Measurements from ENCODE around the gene TMEM247. TPM values are rescaled to one million over a fixed set of nuclear protein-coding genes. Genes with fewer than 3 reads are reported as not detected.

TMEM247 gene
- total and polyA plus RNA-seq, 4 experiments from 2014 or later = not detected

DNA sequence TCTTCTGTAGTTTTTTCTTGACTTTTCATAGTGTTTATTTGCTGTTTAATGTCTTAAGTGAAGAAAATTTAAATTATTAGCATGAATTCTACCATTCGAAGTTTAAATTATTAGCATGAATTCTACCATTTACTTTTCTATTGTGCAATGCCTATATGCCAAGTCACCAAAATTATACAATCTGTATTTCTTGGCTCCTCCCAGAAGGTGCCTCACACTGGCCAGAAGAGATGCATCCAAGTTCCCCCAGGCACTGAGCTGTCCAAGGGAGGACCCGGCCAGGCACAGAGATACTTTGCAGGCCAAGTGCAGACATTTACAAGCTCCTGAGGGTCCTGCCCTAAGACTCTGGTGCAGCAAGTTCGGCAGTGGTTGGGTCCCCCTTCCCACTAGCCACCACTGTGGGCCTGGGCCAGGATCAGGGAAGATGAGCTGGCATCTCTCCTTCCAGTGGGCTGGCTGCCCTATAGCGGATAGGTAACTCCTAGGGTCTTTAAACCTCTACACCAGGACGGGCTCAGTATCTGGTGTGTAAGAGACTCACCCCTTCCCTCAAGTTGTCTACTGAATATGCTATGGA, 31.3 kb downstream of the TMEM247 start:
- no peaks in the 10 kb centered on the region for H3K27me3 Mint-ChIP-seq
- Histone ChIP-seq H3K27me3 (ENCODE audit: insufficient read depth, low read length) (no peaks in the 10 kb centered on the region), H3K27ac (ENCODE audit: low read depth, low read length) (no peak overlapping the region), H3K9me3 (ENCODE audit: control insufficient read depth in 1 of 2, low read length in 2 of 2) (peaks cover 0 to 9% of the 10 kb centered on the region in 2 donors), H3K4me3 (ENCODE audit: low read length in 2 of 2) (no peak overlapping the region), H3K36me3 (ENCODE audit: insufficient read depth, low read length) (no peaks in the 10 kb centered on the region), H3K4me1 (ENCODE audit: insufficient read depth, low read length) (no peaks in the 10 kb centered on the region)
- intact Hi-C loops (cut with micrococcal nuclease) = no loop called here
- no peak for DNase-seq
- peaks cover 6 to 16% (median 14%) of the 10 kb centered on the region in 8 donors for H3K9me3 Mint-ChIP-seq
- peaks cover 6 to 12% of the 10 kb centered on the region in 2 donors for H3K36me3 Mint-ChIP-seq
- ChIA-PET POLR2A (ENCODE audit: partially characterized antibody) (no interaction called here), CTCF (ENCODE audit: partially characterized antibody) (no interaction called here)
- H3K4me3 Mint-ChIP-seq = no peak overlapping the region
- H3K27ac Mint-ChIP-seq = no peak overlapping the region
- peaks cover 0 to 6% (median under 1%) of the 10 kb centered on the region in 4 donors for H3K4me1 Mint-ChIP-seq

DNA sequence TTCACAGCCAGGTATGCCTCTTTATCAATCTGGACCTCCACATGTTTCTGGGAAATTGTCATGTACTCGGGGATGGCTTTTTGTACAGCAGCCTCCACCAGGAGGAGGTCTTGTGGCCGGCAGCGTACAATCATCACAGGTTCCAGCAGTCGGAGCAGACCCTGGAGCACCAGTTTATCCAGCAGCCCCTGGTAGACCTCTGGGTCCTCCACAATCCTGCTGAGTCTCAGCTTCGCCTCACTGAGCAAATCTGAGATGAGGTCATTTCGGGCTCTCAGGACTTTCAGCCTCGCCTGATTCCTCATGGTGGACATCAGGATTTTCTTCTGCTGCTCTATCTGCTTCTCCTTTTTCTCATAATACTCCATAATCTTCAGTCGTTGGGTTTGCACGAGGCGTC, 32.8 kb downstream of the TMEM247 start:
- intact Hi-C loops (cut with micrococcal nuclease) = no loop called here
- Histone ChIP-seq H3K27me3 (ENCODE audit: insufficient read depth, low read length) (no peaks in the 10 kb centered on the region), H3K4me3 (ENCODE audit: low read length in 2 of 2) (no peak overlapping the region), H3K4me1 (ENCODE audit: insufficient read depth, low read length) (no peaks in the 10 kb centered on the region), H3K36me3 (ENCODE audit: insufficient read depth, low read length) (no peaks in the 10 kb centered on the region), H3K27ac (ENCODE audit: low read depth, low read length) (no peak overlapping the region), H3K9me3 (ENCODE audit: control insufficient read depth in 1 of 2, low read length in 2 of 2) (peaks cover 0 to 16% of the 10 kb centered on the region in 2 donors)
- Mint-ChIP-seq H3K27me3 (no peaks in the 10 kb centered on the region), H3K4me3 (no peak overlapping the region), H3K27ac (no peak overlapping the region), H3K36me3 (peaks cover 11 to 19% of the 10 kb centered on the region in 2 donors), H3K4me1 (no peaks in the 10 kb centered on the region), H3K9me3 (peaks cover 9 to 30% (median 25%) of the 10 kb centered on the region in 8 donors)
- no peak for DNase-seq
- ChIA-PET POLR2A (ENCODE audit: partially characterized antibody) (no interaction called here), CTCF (ENCODE audit: partially characterized antibody) (no interaction called here)

DNA sequence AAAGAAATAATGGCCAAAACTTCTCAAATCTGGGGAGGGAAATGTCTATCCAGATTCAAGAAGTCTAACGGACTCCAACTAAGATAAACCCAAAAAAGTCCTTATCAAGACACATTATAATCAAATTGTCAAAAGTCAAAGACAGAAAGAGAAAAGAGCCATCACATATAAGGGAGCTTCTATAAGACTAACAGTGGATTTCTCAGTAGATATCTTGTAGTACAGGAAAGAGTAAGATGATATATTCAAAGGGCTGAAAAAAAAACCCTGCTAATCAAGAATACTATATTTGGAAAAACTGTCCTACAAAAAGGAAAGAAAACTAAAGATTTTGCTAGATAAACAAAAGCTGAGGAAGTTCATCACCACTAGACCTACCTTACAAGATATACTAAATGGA, 35.4 kb downstream of the TMEM247 start:
- intact Hi-C loops (cut with micrococcal nuclease) = no loop called here
- H3K27me3 ChIP-seq (ENCODE audit: insufficient read depth, low read length) = no peaks in the 10 kb centered on the region
- Mint-ChIP-seq H3K4me1 (no peaks in the 10 kb centered on the region), H3K4me3 (no peak overlapping the region), H3K27me3 (no peaks in the 10 kb centered on the region), H3K36me3 (peaks cover 11 to 22% of the 10 kb centered on the region in 2 donors), H3K9me3 (peaks cover 9 to 34% (median 26%) of the 10 kb centered on the region in 8 donors), H3K27ac (no peak overlapping the region)
- ChIA-PET CTCF (ENCODE audit: partially characterized antibody) (interaction anchor here (1.0 to 2.0 kb wide), 2 partner anchors 9 to 20 kb away, joined by 3 to 5 read pairs; no protein-coding TSS in a partner anchor), POLR2A (ENCODE audit: partially characterized antibody) (interaction anchor here (0.9 kb wide), 1 partner anchor 26 kb away, joined by 4 read pairs; no protein-coding TSS in a partner anchor)
- H3K36me3 ChIP-seq (ENCODE audit: insufficient read depth, low read length) = no peaks in the 10 kb centered on the region
- peaks cover 0 to 16% of the 10 kb centered on the region in 2 donors for H3K9me3 ChIP-seq (ENCODE audit: control insufficient read depth in 1 of 2, low read length in 2 of 2)
- no peak for DNase-seq
- no peaks in the 10 kb centered on the region for H3K4me1 ChIP-seq (ENCODE audit: insufficient read depth, low read length)
- no peak overlapping the region for H3K4me3 ChIP-seq (ENCODE audit: low read length in 2 of 2)
- no peak overlapping the region for H3K27ac ChIP-seq (ENCODE audit: low read depth, low read length)

DNA sequence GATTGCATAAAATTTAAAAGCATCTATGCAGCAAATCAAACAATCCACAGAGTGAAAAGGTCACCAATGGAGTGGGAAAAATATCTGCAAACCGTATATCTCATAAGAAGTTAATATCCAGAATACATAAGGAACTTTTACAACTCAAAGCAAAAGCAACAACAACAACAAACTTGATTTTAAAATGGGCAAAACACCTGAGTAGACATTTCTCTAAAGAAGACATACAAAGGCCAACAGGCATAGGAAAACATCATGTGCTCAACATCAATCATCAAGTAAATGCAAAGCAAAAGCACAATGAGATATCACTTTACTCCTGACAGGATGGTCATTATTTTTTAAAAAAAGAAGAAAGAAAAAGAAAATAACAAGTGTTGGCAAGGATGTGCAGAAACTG, 38.1 kb downstream of the TMEM247 start:
- POLR2A ChIA-PET (ENCODE audit: partially characterized antibody) = no interaction called here
- Mint-ChIP-seq H3K27me3 (no peaks in the 10 kb centered on the region), H3K36me3 (peaks cover 11 to 22% of the 10 kb centered on the region in 2 donors), H3K9me3 (peaks cover 9 to 34% (median 26%) of the 10 kb centered on the region in 8 donors), H3K27ac (no peak overlapping the region), H3K4me3 (no peak overlapping the region), H3K4me1 (peaks cover 0 to 5% (median under 1%) of the 10 kb centered on the region in 4 donors)
- Histone ChIP-seq H3K9me3 (ENCODE audit: control insufficient read depth in 1 of 2, low read length in 2 of 2) (peaks cover 0 to 16% of the 10 kb centered on the region in 2 donors), H3K4me1 (ENCODE audit: insufficient read depth, low read length) (no peaks in the 10 kb centered on the region), H3K27ac (ENCODE audit: low read depth, low read length) (no peak overlapping the region), H3K4me3 (ENCODE audit: low read length in 2 of 2) (no peak overlapping the region), H3K36me3 (ENCODE audit: insufficient read depth, low read length) (no peaks in the 10 kb centered on the region), H3K27me3 (ENCODE audit: insufficient read depth, low read length) (no peaks in the 10 kb centered on the region)
- DNase-seq = no peak
- CTCF ChIA-PET (ENCODE audit: partially characterized antibody) = interaction anchor here (1.5 kb wide), 1 partner anchor 38 kb away, joined by 5 read pairs; no protein-coding TSS in a partner anchor
- intact Hi-C loops (cut with micrococcal nuclease) = no loop called here

DNA sequence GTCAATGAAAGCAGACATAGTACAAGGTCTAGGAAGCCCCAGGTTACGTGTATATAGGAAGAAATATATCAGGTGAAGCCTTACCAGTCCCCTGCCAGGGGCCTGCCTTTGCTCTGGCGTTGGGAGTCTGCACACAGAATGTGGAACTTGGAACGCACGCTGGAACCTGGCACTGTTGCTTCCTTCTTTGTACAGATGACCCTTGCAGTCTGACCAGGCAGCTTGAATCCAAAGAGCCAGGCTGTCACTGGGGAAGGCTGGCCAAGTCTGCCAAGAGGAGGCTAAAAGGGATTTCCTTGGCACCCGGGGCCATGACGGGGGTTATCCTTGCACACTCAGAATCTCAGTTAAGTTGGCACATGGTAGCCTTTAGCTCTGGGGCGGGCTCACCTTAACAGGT, 39.5 kb downstream of the TMEM247 start:
- ChIA-PET CTCF (ENCODE audit: partially characterized antibody) (interaction anchor here (1.2 kb wide), 1 partner anchor 132 kb away, joined by 4 read pairs; no protein-coding TSS in a partner anchor), POLR2A (ENCODE audit: partially characterized antibody) (no interaction called here)
- Mint-ChIP-seq H3K36me3 (peaks cover 11 to 19% of the 10 kb centered on the region in 2 donors), H3K4me1 (peaks cover 5 to 12% (median 10%) of the 10 kb centered on the region in 4 donors), H3K4me3 (no peak overlapping the region), H3K27me3 (no peaks in the 10 kb centered on the region), H3K9me3 (peaks cover 9 to 34% (median 26%) of the 10 kb centered on the region in 8 donors), H3K27ac (no peak overlapping the region)
- Histone ChIP-seq H3K27me3 (ENCODE audit: insufficient read depth, low read length) (no peaks in the 10 kb centered on the region), H3K27ac (ENCODE audit: low read depth, low read length) (no peak overlapping the region), H3K4me3 (ENCODE audit: low read length in 2 of 2) (no peak overlapping the region), H3K9me3 (ENCODE audit: control insufficient read depth in 1 of 2, low read length in 2 of 2) (peaks cover 0 to 16% of the 10 kb centered on the region in 2 donors), H3K4me1 (ENCODE audit: insufficient read depth, low read length) (no peaks in the 10 kb centered on the region), H3K36me3 (ENCODE audit: insufficient read depth, low read length) (no peaks in the 10 kb centered on the region)
- intact Hi-C loops (cut with micrococcal nuclease) = no loop called here
- DNase-seq = no peak

DNA sequence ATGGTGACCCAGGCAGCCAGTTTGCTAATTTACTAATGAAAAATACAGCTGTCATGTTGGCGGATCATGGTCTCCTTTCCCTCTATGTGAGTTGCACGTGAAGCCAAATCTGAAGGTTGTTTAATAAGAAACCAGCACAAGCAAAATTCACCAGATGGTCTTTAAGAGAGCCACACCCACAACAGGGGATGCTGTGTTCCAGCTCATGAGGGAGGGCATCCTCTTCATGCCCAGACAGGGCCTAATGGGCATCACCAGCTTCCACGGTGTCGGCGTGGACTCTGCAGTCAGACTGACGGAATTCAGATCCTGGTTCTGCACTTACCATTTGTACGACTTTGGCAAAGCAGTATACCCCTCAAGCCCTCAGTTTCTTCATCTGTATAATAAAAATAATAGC, 39.9 kb downstream of the TMEM247 start:
- peaks cover 10 to 19% of the 10 kb centered on the region in 2 donors for H3K36me3 Mint-ChIP-seq
- H3K4me1 Mint-ChIP-seq = peaks cover 5 to 12% (median 10%) of the 10 kb centered on the region in 4 donors
- H3K9me3 Mint-ChIP-seq = peaks cover 8 to 34% (median 25%) of the 10 kb centered on the region in 8 donors
- no peak overlapping the region for H3K27ac ChIP-seq (ENCODE audit: low read depth, low read length)
- H3K9me3 ChIP-seq (ENCODE audit: control insufficient read depth in 1 of 2, low read length in 2 of 2) = peaks cover 0 to 16% of the 10 kb centered on the region in 2 donors
- H3K27me3 ChIP-seq (ENCODE audit: insufficient read depth, low read length) = no peaks in the 10 kb centered on the region
- no peak overlapping the region for H3K27ac Mint-ChIP-seq
- H3K4me1 ChIP-seq (ENCODE audit: insufficient read depth, low read length) = no peaks in the 10 kb centered on the region
- H3K4me3 Mint-ChIP-seq = no peak overlapping the region
- H3K27me3 Mint-ChIP-seq = no peaks in the 10 kb centered on the region
- POLR2A ChIA-PET (ENCODE audit: partially characterized antibody) = no interaction called here
- intact Hi-C loops (cut with micrococcal nuclease) = no loop called here
- DNase-seq = no peak
- H3K36me3 ChIP-seq (ENCODE audit: insufficient read depth, low read length) = no peaks in the 10 kb centered on the region
- H3K4me3 ChIP-seq (ENCODE audit: low read length in 2 of 2) = no peak overlapping the region
- CTCF ChIA-PET (ENCODE audit: partially characterized antibody) = interaction anchor here (1.2 kb wide), 1 partner anchor 131 kb away, joined by 4 read pairs; no protein-coding TSS in a partner anchor

DNA sequence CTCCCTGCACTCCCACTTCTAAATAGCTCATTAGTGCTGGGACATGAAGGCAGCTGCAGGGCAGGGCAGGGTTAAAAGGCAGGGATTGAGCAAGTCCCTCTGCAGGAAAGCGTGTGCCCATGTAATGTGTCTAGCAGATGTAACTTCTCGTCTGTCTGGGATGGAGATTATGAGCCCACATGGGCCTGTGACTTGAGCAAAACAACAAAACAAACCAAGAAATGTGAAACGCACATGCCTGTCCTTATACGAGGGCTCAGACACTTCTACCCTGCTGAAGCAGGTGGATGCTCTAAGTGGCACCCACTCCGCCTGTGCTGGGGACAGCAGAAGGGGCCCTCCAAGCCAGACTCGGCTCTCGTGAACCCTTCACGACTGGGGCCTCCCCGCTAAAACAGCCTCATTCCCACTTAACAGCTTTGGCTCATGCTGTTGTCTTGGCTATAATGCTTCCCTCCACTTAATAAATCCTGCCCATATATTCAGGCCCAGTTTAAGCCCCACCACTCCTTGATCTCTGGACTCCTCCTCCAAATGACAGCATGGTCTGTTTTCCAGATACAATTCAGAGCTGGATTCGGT, 40.9 kb downstream of the TMEM247 start:
- Mint-ChIP-seq H3K9me3 (peaks cover 4 to 24% (median 16%) of the 10 kb centered on the region in 8 donors), H3K27ac (peak overlapping the region in 3 of 7 donors; percentile 2 to 24 (median 4)), H3K4me3 (no peak overlapping the region), H3K27me3 (no peaks in the 10 kb centered on the region), H3K4me1 (peaks cover 5 to 12% (median 10%) of the 10 kb centered on the region in 4 donors), H3K36me3 (peaks cover 13 to 15% of the 10 kb centered on the region in 2 donors)
- H3K27me3 ChIP-seq (ENCODE audit: insufficient read depth, low read length) = no peaks in the 10 kb centered on the region
- H3K9me3 ChIP-seq (ENCODE audit: control insufficient read depth in 1 of 2, low read length in 2 of 2) = peaks cover 0 to 11% of the 10 kb centered on the region in 2 donors
- H3K36me3 ChIP-seq (ENCODE audit: insufficient read depth, low read length) = no peaks in the 10 kb centered on the region
- H3K27ac ChIP-seq (ENCODE audit: low read depth, low read length) = no peak overlapping the region
- H3K4me3 ChIP-seq (ENCODE audit: low read length in 2 of 2) = no peak overlapping the region
- H3K4me1 ChIP-seq (ENCODE audit: insufficient read depth, low read length) = no peaks in the 10 kb centered on the region
- intact Hi-C loops (cut with micrococcal nuclease) = no loop called here
- no peak for DNase-seq
- ChIA-PET POLR2A (ENCODE audit: partially characterized antibody) (no interaction called here), CTCF (ENCODE audit: partially characterized antibody) (interaction anchor here (1.2 kb wide), 1 partner anchor 130 kb away, joined by 4 read pairs; no protein-coding TSS in a partner anchor)
